Fibroblast of lung (primary cell): ENCODE results near the gene BCL2. TPM values are rescaled to one million over a fixed set of nuclear protein-coding genes. Genes with fewer than 3 reads are reported as not detected.

ENCODE experiments used
- DNase-seq, 2 donors: peaks; one replicate each; pipeline versions ENCODE4 v3.0.0 to v3.0.0-alpha.2; 2010; ENCODE audit warnings: low read depth in 2 of 2
- H2AFZ ChIP-seq: 2 replicates; pipeline ENCODE4 v1.5.1; 2012; ENCODE audit warnings: low read length, control low read depth, inconsistent platforms
- H3K27ac ChIP-seq: 2 replicates; pipeline ENCODE4 v1.5.1; 2011; ENCODE audit warnings: low read length, control low read depth; ENCODE audit not compliant: insufficient read depth
- H3K27me3 ChIP-seq: 2 replicates; pipeline ENCODE4 v1.5.1; 2011; ENCODE audit warnings: mild to moderate bottlenecking, low read length; ENCODE audit not compliant: control insufficient read depth, insufficient read depth
- H3K36me3 ChIP-seq: 2 replicates; pipeline ENCODE4 v1.5.1; 2011; ENCODE audit warnings: low read length; ENCODE audit not compliant: control insufficient read depth, insufficient read depth
- H3K4me1 ChIP-seq: 2 replicates; pipeline ENCODE4 v1.5.1; 2011; ENCODE audit warnings: low read length; ENCODE audit not compliant: control insufficient read depth, insufficient read depth; ENCODE audit errors: extremely low read depth
- H3K4me2 ChIP-seq: 2 replicates; pipeline ENCODE4 v1.5.1; 2011; ENCODE audit warnings: low read length, control low read depth; ENCODE audit not compliant: insufficient read depth; ENCODE audit errors: extremely low read depth
- H3K4me3 ChIP-seq, 4 experiments: fragments of 200-600 bp in 1 of 4; sonication (generic) in 1 of 4; replicated peaks in 1 of 4; 2 replicates each; pipeline ENCODE4 v1.5.1; 2011 to 2016; ENCODE audit warnings: low read length in 4 of 4, low read depth in 3 of 4, mild to moderate bottlenecking in 3 of 4, control low read depth in 2 of 4, inconsistent platforms in 1 of 4, mixed read lengths in 1 of 4; ENCODE audit not compliant: insufficient read depth in 1 of 4; ENCODE audit errors: control extremely low read depth in 1 of 4
- H3K79me2 ChIP-seq: 2 replicates; pipeline ENCODE4 v1.5.1; 2012; ENCODE audit warnings: mild to moderate bottlenecking, low read length, inconsistent platforms; ENCODE audit not compliant: control insufficient read depth, insufficient read depth
- H3K9ac ChIP-seq: 2 replicates; pipeline ENCODE4 v1.5.1; 2011; ENCODE audit warnings: mild to moderate bottlenecking, low read length, control low read depth; ENCODE audit not compliant: insufficient read depth
- H3K9me3 ChIP-seq: 2 replicates; pipeline ENCODE4 v1.5.1; 2012; ENCODE audit warnings: low read depth, low read length; ENCODE audit not compliant: control insufficient read depth, insufficient read depth
- H4K20me1 ChIP-seq: 2 replicates; pipeline ENCODE4 v1.5.1; 2011; ENCODE audit warnings: low read length; ENCODE audit not compliant: control insufficient read depth, insufficient read depth; ENCODE audit errors: extremely low read depth
- CTCF ChIP-seq, 2 donors: IDR thresholded peaks in 1 of 2; conservative IDR thresholded peaks in 1 of 2; 1 replicate in 1 of 2; 2 replicates in 1 of 2; pipeline ENCODE4 v1.5.1; 2011 to 2012; ENCODE audit warnings: low read length in 2 of 2, control low read depth in 1 of 2, inconsistent platforms in 1 of 2, low read depth in 1 of 2, mild to moderate bottlenecking in 1 of 2
- EZH2 ChIP-seq: IDR thresholded peaks from 2 replicates; pipeline ENCODE4 v1.5.1; 2012; ENCODE audit warnings: low read length, control low read depth, mild to moderate bottlenecking; ENCODE audit errors: missing control alignments
- polyA plus RNA-seq, 2 donors: library from polyadenylated mRNA; depleted of rRNA in 1 of 2; stranded (reverse) in 1 of 2; unstranded in 1 of 2; fragments of >200 nt; gene quantifications; 2 replicates each; pipeline ENCODE4 v1.2.1, GENCODE V29; 2011 to 2012; ENCODE audit warnings: missing spikeins in 1 of 2
- total RNA-seq: library from RNA; depleted of rRNA; stranded (reverse); fragments of >200 nt; gene quantifications from 2 replicates; pipeline ENCODE4 v1.2.1, GENCODE V29; 2014

The BCL2 gene
- total and polyA plus RNA-seq, 2 donors (not counting 1 experiment from before 2014, with no cell fraction given): 1.5 to 3.6 TPM

GRCh38 chr18:63247506-63247905, 72.1 kb downstream of the BCL2 start:
- no peak for DNase-seq
- H4K20me1 ChIP-seq: no peaks in the 10 kb centered on the region
- no peaks in the 10 kb centered on the region for H3K9me3 ChIP-seq
- no peaks in the 10 kb centered on the region for H3K36me3 ChIP-seq
- no peak overlapping the region for H2AFZ ChIP-seq
- H3K27ac ChIP-seq: no peak overlapping the region
- H3K27me3 ChIP-seq: no peaks in the 10 kb centered on the region
- no peaks in the 10 kb centered on the region for H3K4me1 ChIP-seq
- no peaks in the 10 kb centered on the region for H3K79me2 ChIP-seq
- TF ChIP-seq EZH2 (no peak), CTCF (conservative IDR thresholded peaks at IDR 0.05 in 1 of 2, IDR thresholded peaks at IDR 0.05 in 1 of 2; ENCODE audit: low read depth in 1 of 2, low read length in 2 of 2) (no peak)
- no peak overlapping the region for H3K9ac ChIP-seq
- H3K4me3 ChIP-seq: no peak overlapping the region
- no peak overlapping the region for H3K4me2 ChIP-seq

- TF ChIP-seq CTCF (conservative IDR thresholded peaks at IDR 0.05 in 1 of 2, IDR thresholded peaks at IDR 0.05 in 1 of 2; ENCODE audit: low read depth in 1 of 2, low read length in 2 of 2) (no peak), EZH2 (no peak)
- no peaks in the 10 kb centered on the region for H3K36me3 ChIP-seq
- no peak for DNase-seq
- H3K9ac ChIP-seq: no peak overlapping the region
- H2AFZ ChIP-seq: no peak overlapping the region
- no peak overlapping the region for H3K27ac ChIP-seq
- no peaks in the 10 kb centered on the region for H3K79me2 ChIP-seq
- H3K9me3 ChIP-seq: no peaks in the 10 kb centered on the region
- H3K4me2 ChIP-seq: no peak overlapping the region
- no peaks in the 10 kb centered on the region for H4K20me1 ChIP-seq
- no peaks in the 10 kb centered on the region for H3K4me1 ChIP-seq
- no peaks in the 10 kb centered on the region for H3K27me3 ChIP-seq
- no peak overlapping the region for H3K4me3 ChIP-seq
Measured at GRCh38 chr18:63245600-63245999, 74.0 kb downstream of the BCL2 start.

GRCh38 chr18:63244607-63245006, 75.0 kb downstream of the BCL2 start:
- Histone ChIP-seq H3K9me3 (no peaks in the 10 kb centered on the region), H3K9ac (no peak overlapping the region), H3K4me1 (no peaks in the 10 kb centered on the region), H3K79me2 (no peaks in the 10 kb centered on the region), H3K4me3 (no peak overlapping the region), H3K36me3 (no peaks in the 10 kb centered on the region), H3K4me2 (no peak overlapping the region), H3K27me3 (no peaks in the 10 kb centered on the region), H2AFZ (no peak overlapping the region), H4K20me1 (no peaks in the 10 kb centered on the region), H3K27ac (no peak overlapping the region)
- TF ChIP-seq EZH2 (no peak), CTCF (conservative IDR thresholded peaks at IDR 0.05 in 1 of 2, IDR thresholded peaks at IDR 0.05 in 1 of 2; ENCODE audit: low read depth in 1 of 2, low read length in 2 of 2) (no peak)
- DNase-seq: no peak
